Karpas-422 (cell line): Measurements from ENCODE around the gene TMEM63C. TPM values are rescaled to one million over a fixed set of nuclear protein-coding genes. Genes with fewer than 3 reads are reported as not detected.
"Not testable (repeated sequence)": the region's sequence is repeated elsewhere in the genome, so short reads cannot be mapped to it uniquely, and the experiment has no call there.

Source experiments
- DNase-seq: peaks from one replicate; pipeline ENCODE4 v3.0.0-alpha.2; 2015
- H2AFZ ChIP-seq: fragments of 200-600 bp; sonication (generic); 2 replicates; pipeline ENCODE4 v1.6.1; 2014; ENCODE audit warnings: antibody characterized with exemption, low read length, mixed read lengths
- H3K27ac ChIP-seq: fragments of 200-600 bp; sonication (generic); 2 replicates; pipeline ENCODE4 v1.5.1; 2014; ENCODE audit warnings: mild to moderate bottlenecking, low read length, moderate library complexity
- H3K27me3 ChIP-seq: fragments of 200-600 bp; sonication (generic); 2 replicates; pipeline ENCODE4 v1.6.1; 2014; ENCODE audit warnings: low read length, mixed read lengths
- H3K36me3 ChIP-seq: fragments of 200-600 bp; sonication (generic); 2 replicates; pipeline ENCODE4 v1.6.1; 2014; ENCODE audit warnings: low read length, mixed read lengths; ENCODE audit not compliant: insufficient read depth
- H3K4me1 ChIP-seq: fragments of 200-600 bp; sonication (generic); 2 replicates; pipeline ENCODE4 v1.6.1; 2014; ENCODE audit warnings: mild to moderate bottlenecking, low read length, mixed read lengths
- H3K4me2 ChIP-seq: fragments of 200-600 bp; sonication (generic); 2 replicates; pipeline ENCODE4 v1.6.1; 2014; ENCODE audit warnings: low read length, low read depth, mild to moderate bottlenecking; ENCODE audit not compliant: poor library complexity, severe bottlenecking
- H3K4me3 ChIP-seq: fragments of 200-600 bp; sonication (generic); 2 replicates; pipeline ENCODE4 v1.5.1; 2014; ENCODE audit warnings: mild to moderate bottlenecking, antibody characterized with exemption, low read length, mixed read lengths
- H3K79me2 ChIP-seq: fragments of 200-600 bp; sonication (generic); 2 replicates; pipeline ENCODE4 v1.6.1; 2014; ENCODE audit warnings: mild to moderate bottlenecking, low read length, mixed read lengths
- H3K9ac ChIP-seq: fragments of 200-600 bp; sonication (generic); 2 replicates; pipeline ENCODE4 v1.6.0; 2014; ENCODE audit warnings: low read length
- H3K9me2 ChIP-seq: fragments of 200-600 bp; sonication (generic), shearing (Covaris generic); replicated peaks from 2 replicates; pipeline ENCODE4 v1.6.0; 2014; ENCODE audit warnings: mild to moderate bottlenecking, low read length, moderate library complexity; ENCODE audit not compliant: insufficient read depth
- H3K9me3 ChIP-seq: fragments of 300-700, 200-600 bp; sonication (generic); 2 replicates; pipeline ENCODE4 v1.6.1; 2014; ENCODE audit warnings: low read length, mixed read lengths
- H4K20me1 ChIP-seq: fragments of 200-600 bp; sonication (generic); 2 replicates; pipeline ENCODE4 v1.6.1; 2014; ENCODE audit warnings: mild to moderate bottlenecking, antibody characterized with exemption, low read length, low read depth; ENCODE audit not compliant: insufficient read depth
- total RNA-seq: library from RNA; depleted of rRNA; stranded (reverse); fragments of >200 nt; shearing (Covaris generic); gene quantifications from 2 replicates; pipeline ENCODE4 v1.2.3, GENCODE V29; 2014; ENCODE audit warnings: low replicate concordance

TMEM63C gene
- total RNA-seq, 1 experiment from 2014 or later, result 5.0 TPM

- H4K20me1 ChIP-seq, result no peaks in the 10 kb centered on the region
- H3K4me3 ChIP-seq, result no peak overlapping the region
- H3K79me2 ChIP-seq, result no peaks in the 10 kb centered on the region
- no peak overlapping the region for H3K9ac ChIP-seq
- peaks cover 9% of the 10 kb centered on the region for H3K9me3 ChIP-seq
- no peaks in the 10 kb centered on the region for H3K9me2 ChIP-seq
- no peak overlapping the region for H3K4me2 ChIP-seq
- no peak overlapping the region for H3K27ac ChIP-seq
- no peaks in the 10 kb centered on the region for H3K4me1 ChIP-seq
- no peak overlapping the region for H2AFZ ChIP-seq
- no peak for DNase-seq
- H3K27me3 ChIP-seq, result no peaks in the 10 kb centered on the region
- no peaks in the 10 kb centered on the region for H3K36me3 ChIP-seq
These were observed 8.7 kb upstream of the TMEM63C start for GRCh38 chr14:77172916-77173315.

GRCh38 chr14:77173911-77174617 is 7.5 kb upstream of the TMEM63C start:
- not testable (repeated sequence) for H3K36me3 ChIP-seq, H3K9ac ChIP-seq, H3K4me3 ChIP-seq, H2AFZ ChIP-seq, H3K4me2 ChIP-seq, H3K27ac ChIP-seq, DNase-seq, H4K20me1 ChIP-seq, H3K9me2 ChIP-seq, H3K27me3 ChIP-seq, H3K79me2 ChIP-seq, H3K4me1 ChIP-seq, H3K9me3 ChIP-seq

GRCh38 chr14:77175843-77176242 is 5.8 kb upstream of the TMEM63C start:
- Histone ChIP-seq H3K27me3 (no peaks in the 10 kb centered on the region), H3K27ac (no peak overlapping the region), H3K9me3 (no peaks in the 10 kb centered on the region), H3K4me2 (no peak overlapping the region), H3K9me2 (no peaks in the 10 kb centered on the region), H2AFZ (no peak overlapping the region), H4K20me1 (no peaks in the 10 kb centered on the region), H3K36me3 (no peaks in the 10 kb centered on the region), H3K9ac (no peak overlapping the region), H3K4me1 (peaks cover 1% of the 10 kb centered on the region), H3K79me2 (no peaks in the 10 kb centered on the region), H3K4me3 (no peak overlapping the region)
- DNase-seq, result no peak

- H3K9me2 ChIP-seq, result no peaks in the 10 kb centered on the region
- no peak overlapping the region for H3K9ac ChIP-seq
- no peaks in the 10 kb centered on the region for H3K27me3 ChIP-seq
- no peaks in the 10 kb centered on the region for H4K20me1 ChIP-seq
- no peaks in the 10 kb centered on the region for H3K9me3 ChIP-seq
- H3K36me3 ChIP-seq, result no peaks in the 10 kb centered on the region
- H3K27ac ChIP-seq, result no peak overlapping the region
- DNase-seq, result peak; percentile 52
- H3K79me2 ChIP-seq, result no peaks in the 10 kb centered on the region
- no peak overlapping the region for H3K4me2 ChIP-seq
- no peak overlapping the region for H3K4me3 ChIP-seq
- no peak overlapping the region for H2AFZ ChIP-seq
- peaks cover 12% of the 10 kb centered on the region for H3K4me1 ChIP-seq
These were observed 3.9 kb upstream of the TMEM63C start for GRCh38 chr14:77177702-77178101.

- DNase-seq, result no peak
- Histone ChIP-seq H3K9ac (no peak overlapping the region), H3K4me3 (no peak overlapping the region), H3K27ac (no peak overlapping the region), H3K27me3 (no peaks in the 10 kb centered on the region), H3K36me3 (no peaks in the 10 kb centered on the region), H2AFZ (no peak overlapping the region), H3K79me2 (no peaks in the 10 kb centered on the region), H3K9me2 (no peaks in the 10 kb centered on the region), H4K20me1 (no peaks in the 10 kb centered on the region), H3K9me3 (no peaks in the 10 kb centered on the region), H3K4me1 (peaks cover 21% of the 10 kb centered on the region), H3K4me2 (no peak overlapping the region)
These were observed 2.9 kb upstream of the TMEM63C start for GRCh38 chr14:77178656-77179055.

DNA sequence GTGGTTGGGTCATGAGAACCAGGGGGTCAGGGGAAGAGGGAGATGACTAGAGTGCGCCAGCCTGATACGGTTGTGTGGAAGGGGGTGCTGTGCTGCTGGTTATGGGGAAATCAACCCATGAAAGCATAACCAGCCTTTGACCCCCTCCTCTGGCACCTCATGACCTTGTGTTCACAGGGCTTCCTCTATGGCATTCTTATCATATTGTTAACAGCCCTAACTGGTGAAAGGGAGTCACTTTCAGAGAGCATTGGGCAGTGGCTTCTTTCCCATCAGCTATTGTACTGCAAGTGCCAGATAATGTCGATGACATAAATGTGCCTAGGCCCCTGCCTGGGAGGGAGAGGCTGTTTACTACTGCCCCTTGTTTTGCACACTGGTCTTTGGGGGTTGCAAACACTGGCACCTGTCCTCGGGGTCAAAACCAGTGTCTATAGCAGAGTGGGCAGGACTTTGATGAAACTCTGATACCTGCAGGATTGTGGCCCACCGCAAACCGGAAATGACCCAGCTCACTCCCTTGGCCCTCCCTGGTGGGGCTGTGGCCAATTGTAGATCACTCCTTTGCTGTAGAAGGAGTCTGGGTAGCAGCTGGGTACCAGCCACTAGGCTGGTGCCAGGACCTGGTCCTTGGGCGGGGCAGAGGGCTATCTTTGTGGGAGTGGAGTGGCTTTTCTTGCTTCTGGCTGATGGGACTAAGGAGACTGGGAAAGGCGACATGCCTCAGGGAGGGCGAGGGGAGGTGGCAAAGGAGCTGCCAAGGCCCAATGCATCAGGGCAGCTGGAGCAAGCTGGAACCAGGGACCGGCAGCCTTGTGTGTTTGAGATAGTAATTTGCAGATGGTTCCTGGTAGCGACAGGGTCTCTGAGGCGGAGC is 634 bp upstream of the TMEM63C start:
- Histone ChIP-seq H3K4me1 (peaks cover 38% of the 10 kb centered on the region), H3K9me2 (no peaks in the 10 kb centered on the region), H3K9ac (0 out of 2 replicates have a peak overlapping the region, but pooled peaks have one; percentile 0), H4K20me1 (no peaks in the 10 kb centered on the region), H3K27ac (no peak overlapping the region), H3K79me2 (no peaks in the 10 kb centered on the region), H3K9me3 (no peaks in the 10 kb centered on the region), H3K4me2 (peak overlapping the region; percentile 85), H3K27me3 (no peaks in the 10 kb centered on the region), H3K4me3 (peak overlapping the region; percentile 79; the same call in 1 of the 2 replicates), H3K36me3 (no peaks in the 10 kb centered on the region), H2AFZ (peak overlapping the region; percentile 33; the same call in 1 of the 2 replicates)
- no peak for DNase-seq

GRCh38 chr14:77183896-77184295 is 2.3 kb downstream of the TMEM63C start:
- H4K20me1 ChIP-seq, result peaks cover 14% of the 10 kb centered on the region; the same call in 1 of the 2 replicates
- H3K4me2 ChIP-seq, result peak overlapping the region; percentile 48
- no peak overlapping the region; the same call in 1 of the 2 replicates for H2AFZ ChIP-seq
- no peaks in the 10 kb centered on the region for H3K9me2 ChIP-seq
- H3K4me3 ChIP-seq, result no peak overlapping the region; the same call in 1 of the 2 replicates
- H3K36me3 ChIP-seq, result no peaks in the 10 kb centered on the region
- no peaks in the 10 kb centered on the region for H3K27me3 ChIP-seq
- peak overlapping the region; percentile 48; the same call in 1 of the 2 replicates for H3K9ac ChIP-seq
- no peak overlapping the region for H3K27ac ChIP-seq
- H3K9me3 ChIP-seq, result no peaks in the 10 kb centered on the region
- DNase-seq, result no peak
- H3K79me2 ChIP-seq, result no peaks in the 10 kb centered on the region
- H3K4me1 ChIP-seq, result peaks cover 38% of the 10 kb centered on the region
